GM12873 (cell line): ENCODE measurements around the gene CTRB2.

Source experiments
- TF ChIP-seq, protein P1 (sequence below): IDR thresholded peaks from 2 replicates; pipeline ENCODE4 v1.5.1; 2012; ENCODE audit warnings: low read depth, mild to moderate bottlenecking, moderate library complexity, low read length, control low read depth; ENCODE audit not compliant: insufficient read depth; ENCODE audit errors: missing control alignments

The CTRB2 gene

DNA sequence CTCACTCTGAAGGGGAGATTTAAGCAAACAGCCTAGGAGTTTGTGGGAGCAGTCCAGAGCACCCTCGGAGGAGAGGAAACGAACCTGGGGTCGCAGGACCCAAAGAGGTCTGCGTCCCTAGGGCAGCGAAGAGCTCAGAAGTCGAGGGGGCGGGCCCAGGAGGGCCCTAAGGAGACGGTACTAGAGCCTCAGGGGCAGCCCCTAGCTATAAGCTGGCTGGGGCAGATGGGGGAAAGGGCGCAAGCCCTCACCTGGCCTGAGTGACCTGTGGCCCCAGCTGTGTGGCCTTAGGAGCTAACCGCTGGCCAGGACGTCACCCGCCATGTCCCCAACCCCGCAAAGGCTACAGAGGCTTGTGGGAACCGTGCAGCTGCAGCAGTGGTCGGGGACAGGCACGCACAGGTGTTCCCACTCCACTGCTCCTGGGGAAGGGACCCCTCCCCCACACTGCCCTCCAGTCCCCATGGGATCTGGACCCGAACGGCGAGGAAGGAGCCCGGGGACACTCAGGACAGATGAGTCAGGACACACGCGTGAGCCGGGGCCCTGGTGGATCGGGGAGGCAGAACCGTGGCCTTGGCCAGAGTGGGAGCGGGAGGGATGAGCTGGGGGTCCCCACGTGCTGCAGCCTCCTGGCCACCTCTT is 2.0 kb upstream of the CTRB2 start:
- TF ChIP-seq, protein P1, sequence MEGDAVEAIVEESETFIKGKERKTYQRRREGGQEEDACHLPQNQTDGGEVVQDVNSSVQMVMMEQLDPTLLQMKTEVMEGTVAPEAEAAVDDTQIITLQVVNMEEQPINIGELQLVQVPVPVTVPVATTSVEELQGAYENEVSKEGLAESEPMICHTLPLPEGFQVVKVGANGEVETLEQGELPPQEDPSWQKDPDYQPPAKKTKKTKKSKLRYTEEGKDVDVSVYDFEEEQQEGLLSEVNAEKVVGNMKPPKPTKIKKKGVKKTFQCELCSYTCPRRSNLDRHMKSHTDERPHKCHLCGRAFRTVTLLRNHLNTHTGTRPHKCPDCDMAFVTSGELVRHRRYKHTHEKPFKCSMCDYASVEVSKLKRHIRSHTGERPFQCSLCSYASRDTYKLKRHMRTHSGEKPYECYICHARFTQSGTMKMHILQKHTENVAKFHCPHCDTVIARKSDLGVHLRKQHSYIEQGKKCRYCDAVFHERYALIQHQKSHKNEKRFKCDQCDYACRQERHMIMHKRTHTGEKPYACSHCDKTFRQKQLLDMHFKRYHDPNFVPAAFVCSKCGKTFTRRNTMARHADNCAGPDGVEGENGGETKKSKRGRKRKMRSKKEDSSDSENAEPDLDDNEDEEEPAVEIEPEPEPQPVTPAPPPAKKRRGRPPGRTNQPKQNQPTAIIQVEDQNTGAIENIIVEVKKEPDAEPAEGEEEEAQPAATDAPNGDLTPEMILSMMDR: no peak

DNA sequence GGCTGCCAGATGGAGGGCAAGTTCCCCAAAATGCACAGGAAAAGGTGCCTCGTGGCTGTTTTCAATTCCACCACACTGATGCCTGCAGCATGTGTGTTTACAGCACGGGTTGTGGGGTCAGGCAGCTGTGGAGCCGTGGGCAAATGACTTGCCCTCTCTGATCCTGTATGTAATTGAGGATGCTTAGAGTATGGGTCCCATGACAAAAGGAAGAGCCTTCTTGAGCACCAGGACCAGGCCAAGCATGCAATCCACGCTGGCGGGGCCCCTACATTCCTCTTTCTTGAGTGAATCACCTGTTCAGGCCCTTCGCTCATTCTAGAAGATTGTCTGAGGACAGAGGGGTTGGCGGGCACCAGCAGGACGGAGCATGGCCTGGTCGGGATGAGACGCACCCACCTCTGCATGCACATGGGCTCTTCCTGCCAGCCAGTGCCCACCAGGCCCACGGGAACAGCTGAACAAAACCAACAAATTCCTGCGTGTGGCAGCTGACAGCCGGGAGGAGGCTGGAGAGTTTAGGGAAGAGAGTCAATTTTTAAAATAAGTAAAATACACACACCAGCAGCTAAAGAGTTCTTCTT is 1.4 kb upstream of the CTRB2 start:
- TF ChIP-seq, protein P1: no peak

DNA sequence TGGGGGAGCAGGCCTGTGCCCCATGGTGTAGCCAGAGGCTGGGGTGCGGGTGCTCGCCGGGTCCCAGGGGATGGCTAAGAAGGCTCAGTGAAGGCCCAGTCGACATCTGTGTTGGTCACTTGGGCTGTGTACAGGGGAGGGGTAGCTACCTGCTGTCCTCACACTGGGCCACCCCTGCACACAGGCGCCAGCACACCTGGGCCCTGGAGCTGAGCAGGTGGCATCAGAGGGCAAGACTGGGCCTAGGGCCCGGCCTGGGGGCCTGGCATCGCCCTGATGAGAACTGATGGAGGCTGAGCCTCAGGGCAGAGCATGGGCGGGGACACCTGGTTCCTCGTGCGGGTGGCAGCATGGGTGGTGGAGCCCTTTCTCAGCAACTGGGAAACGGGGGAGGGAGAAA is 870 bp upstream of the CTRB2 start:
- TF ChIP-seq, protein P1: no peak

- TF ChIP-seq, protein P1: no peak
These were observed 2.6 kb downstream of the CTRB2 start for GRCh38 chr16:75204410-75204758.

GRCh38 chr16:75203667-75204409 is 3.1 kb downstream of the CTRB2 start:
- TF ChIP-seq, protein P1: no peak

DNA sequence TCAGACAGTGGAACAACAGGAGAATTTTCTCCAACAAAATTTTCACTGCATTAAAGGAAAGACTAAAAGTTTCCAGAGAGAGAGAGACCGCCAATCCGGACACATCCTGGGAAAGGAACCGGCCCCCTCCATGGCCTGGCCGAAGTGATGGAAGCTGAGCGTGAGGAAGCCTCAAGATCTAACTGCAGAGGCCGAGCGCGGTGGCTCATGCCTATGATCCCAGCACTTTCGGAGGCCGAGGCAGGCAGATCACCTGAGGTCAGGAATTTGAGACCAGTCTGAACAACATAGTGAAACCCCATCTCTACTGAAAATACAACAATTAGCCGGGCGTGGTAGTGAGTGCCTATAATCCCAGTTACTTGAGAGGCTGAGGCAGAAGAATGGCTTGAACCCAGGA is 3.9 kb downstream of the CTRB2 start:
- TF ChIP-seq, protein P1: no peak

DNA sequence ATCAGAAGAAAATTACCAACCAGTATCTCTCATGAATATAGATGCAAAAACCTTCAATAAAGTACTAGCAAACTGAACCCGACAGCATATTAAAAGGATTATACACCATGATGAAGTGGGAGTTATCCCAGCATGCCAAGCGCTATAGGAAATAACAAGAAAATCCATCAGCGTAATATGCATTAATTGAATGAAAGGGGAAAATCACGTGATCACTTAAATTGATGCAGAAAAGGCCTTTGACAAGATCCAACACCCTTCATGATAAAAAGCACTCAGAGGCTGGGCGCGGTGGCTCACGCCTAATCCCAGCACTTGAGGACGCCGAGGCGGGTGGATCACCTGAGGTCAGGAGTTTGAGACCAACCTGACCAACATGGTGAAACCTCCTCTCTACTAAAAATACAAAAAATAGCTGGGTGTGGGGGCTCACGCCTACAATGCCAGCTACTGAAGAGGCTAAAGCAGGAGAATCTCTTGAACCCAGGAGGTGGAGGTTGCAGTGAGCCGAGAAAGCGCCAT is 4.8 kb downstream of the CTRB2 start:
- TF ChIP-seq, protein P1: no peak
